H9 (cell line): ENCODE data around the gene SLC12A1. TPM values are rescaled to one million over a fixed set of nuclear protein-coding genes. Genes with fewer than 3 reads are reported as not detected.
A peak's percentile ranks its signal among the peaks of the same experiment; 100 is the strongest.

Source experiments
- DNase-seq: peaks from one replicate; pipeline ENCODE4 v3.0.0-alpha.2; 2017
- H2AFZ ChIP-seq: one replicate; pipeline ENCODE4 v1.6.1; 2013; ENCODE audit warnings: mild to moderate bottlenecking, low read length, control low read depth, moderate library complexity
- H2AK5ac ChIP-seq: 2 replicates; pipeline ENCODE4 v1.6.1; 2013; ENCODE audit warnings: low read length, control low read depth, mixed read lengths; ENCODE audit not compliant: insufficient read length
- H2BK120ac ChIP-seq: one replicate; pipeline ENCODE4 v1.6.1; 2013; ENCODE audit warnings: low read depth, mild to moderate bottlenecking, low read length, control low read depth, inconsistent platforms; ENCODE audit not compliant: poor library complexity, severe bottlenecking
- H2BK12ac ChIP-seq: 2 replicates; pipeline ENCODE4 v1.6.1; 2013; ENCODE audit warnings: low read length, control low read depth, mixed read lengths, low read depth; ENCODE audit not compliant: insufficient read length
- H2BK15ac ChIP-seq: 2 replicates; pipeline ENCODE4 v1.6.1; 2013; ENCODE audit warnings: low read depth, low read length, control low read depth
- H2BK20ac ChIP-seq: one replicate; pipeline ENCODE4 v1.6.1; 2013; ENCODE audit warnings: low read depth, mild to moderate bottlenecking, low read length, control low read depth, inconsistent platforms; ENCODE audit not compliant: poor library complexity, severe bottlenecking
- H2BK5ac ChIP-seq: 2 replicates; pipeline ENCODE4 v1.6.1; 2013; ENCODE audit warnings: low read length, control low read depth, mixed read lengths; ENCODE audit not compliant: insufficient read length
- H3K14ac ChIP-seq: 2 replicates; pipeline ENCODE4 v1.6.1; 2013; ENCODE audit warnings: low read length, control low read depth; ENCODE audit not compliant: insufficient read depth
- H3K18ac ChIP-seq: 2 replicates; pipeline ENCODE4 v1.6.1; 2013; ENCODE audit warnings: low read depth, mild to moderate bottlenecking, mixed read lengths, low read length, control low read depth; ENCODE audit not compliant: insufficient read length
- H3K23ac ChIP-seq: 2 replicates; pipeline ENCODE4 v1.6.1; 2013; ENCODE audit warnings: low read length, control low read depth, mixed read lengths, low read depth; ENCODE audit not compliant: insufficient read length
- H3K23me2 ChIP-seq: 2 replicates; pipeline ENCODE4 v1.6.1; 2013; ENCODE audit warnings: low read depth, mild to moderate bottlenecking, mixed read lengths, low read length, control low read depth; ENCODE audit not compliant: insufficient read length, poor library complexity, severe bottlenecking
- H3K27ac ChIP-seq: 2 replicates; pipeline ENCODE4 v1.5.1; 2013; ENCODE audit warnings: low read length, control low read depth, mixed read lengths, low read depth; ENCODE audit not compliant: insufficient read length
- H3K27me3 ChIP-seq: 2 replicates; pipeline ENCODE4 v1.6.1; 2013; ENCODE audit warnings: low read length, control low read depth, inconsistent platforms; ENCODE audit not compliant: insufficient read depth
- H3K4ac ChIP-seq: 2 replicates; pipeline ENCODE4 v1.6.1; 2013; ENCODE audit warnings: low read depth, mild to moderate bottlenecking, control low read depth, inconsistent platforms, low read length, moderate library complexity
- H3K4me1 ChIP-seq: 2 replicates; pipeline ENCODE4 v1.6.1; 2013; ENCODE audit warnings: low read length, control low read depth, inconsistent platforms; ENCODE audit not compliant: insufficient read depth
- H3K4me2 ChIP-seq: 2 replicates; pipeline ENCODE4 v1.6.1; 2013; ENCODE audit warnings: low read length, control low read depth, mixed read lengths; ENCODE audit not compliant: insufficient read length, insufficient read depth
- H3K56ac ChIP-seq: 2 replicates; pipeline ENCODE4 v1.6.1; 2013; ENCODE audit warnings: low read depth, mild to moderate bottlenecking, mixed read lengths, low read length, control low read depth; ENCODE audit not compliant: insufficient read length
- H3K79me1 ChIP-seq: 2 replicates; pipeline ENCODE4 v1.6.1; 2013; ENCODE audit warnings: low read depth, mild to moderate bottlenecking, moderate library complexity, low read length, control low read depth, inconsistent platforms; ENCODE audit not compliant: insufficient read depth, poor library complexity, severe bottlenecking
- H3K79me2 ChIP-seq: 2 replicates; pipeline ENCODE4 v1.6.1; 2013; ENCODE audit warnings: low read length, control low read depth, inconsistent platforms; ENCODE audit not compliant: insufficient read depth
- H3K9ac ChIP-seq: 2 replicates; pipeline ENCODE4 v1.6.1; 2013; ENCODE audit warnings: low read length, control low read depth, mixed read lengths; ENCODE audit not compliant: insufficient read length; ENCODE audit errors: extremely low read depth
- H3K9me3 ChIP-seq: one replicate; pipeline ENCODE4 v1.6.1; 2013; ENCODE audit warnings: low read depth, low read length, inconsistent platforms; ENCODE audit not compliant: control insufficient read depth
- H3T11ph ChIP-seq: one replicate; pipeline ENCODE4 v1.6.1; 2013; ENCODE audit warnings: mild to moderate bottlenecking, low read length, control low read depth, inconsistent platforms
- H4K20me1 ChIP-seq: one replicate; pipeline ENCODE4 v1.6.1; 2013; ENCODE audit not compliant: control insufficient read depth, insufficient read length, insufficient read depth
- H4K5ac ChIP-seq: 2 replicates; pipeline ENCODE4 v1.6.1; 2013; ENCODE audit warnings: low read depth, mild to moderate bottlenecking, mixed read lengths, low read length, control low read depth; ENCODE audit not compliant: insufficient read length
- H4K8ac ChIP-seq: replicated peaks from 2 replicates; pipeline ENCODE4 v1.6.1; 2013; ENCODE audit warnings: low read length, control low read depth, mixed read lengths, low read depth; ENCODE audit not compliant: insufficient read length
- H4K91ac ChIP-seq: 2 replicates; pipeline ENCODE4 v1.6.1; 2013; ENCODE audit warnings: low read depth, mild to moderate bottlenecking, moderate library complexity, mixed read lengths, low read length, control low read depth; ENCODE audit not compliant: insufficient read length
- H3K27ac Mint-ChIP-seq, 3 experiments: 2 replicates in 2 of 3; 3 replicates in 1 of 3; pipeline ENCODE4 v1.8.0; 2020 to 2021; ENCODE audit warnings: mixed read lengths in 3 of 3, mild to moderate bottlenecking in 1 of 3, moderate library complexity in 1 of 3
- H3K27me3 Mint-ChIP-seq: 2 replicates; pipeline ENCODE4 v1.8.0; 2021; ENCODE audit warnings: low read depth, mild to moderate bottlenecking, moderate library complexity, mixed read lengths
- H3K36me3 Mint-ChIP-seq, 3 experiments: 2 replicates in 2 of 3; 3 replicates in 1 of 3; pipeline ENCODE4 v1.8.0; 2020 to 2021; ENCODE audit warnings: low read depth in 3 of 3, mixed read lengths in 3 of 3; ENCODE audit not compliant: insufficient read depth in 1 of 3
- H3K4me1 Mint-ChIP-seq, 2 experiments: 2 replicates each; pipeline ENCODE4 v1.8.0; 2020; ENCODE audit warnings: mixed read lengths in 2 of 2
- H3K4me3 Mint-ChIP-seq, 2 experiments: 2 replicates in 1 of 2; 3 replicates in 1 of 2; pipeline ENCODE4 v1.8.0; 2020 to 2021; ENCODE audit warnings: mild to moderate bottlenecking in 2 of 2, mixed read lengths in 2 of 2, moderate library complexity in 1 of 2
- H3K9me3 Mint-ChIP-seq, 2 experiments: 2 replicates in 1 of 2; 3 replicates in 1 of 2; pipeline ENCODE4 v1.8.0; 2020; ENCODE audit warnings: mild to moderate bottlenecking in 2 of 2, mixed read lengths in 2 of 2, moderate library complexity in 1 of 2
- WGBS: extraction: QIAGEN DNeasy Blood & Tissue Kit; methylation state at CpG from one replicate; pipeline ENCODE4 v1.1.7; 2013; ENCODE audit warnings: missing lambda C conversion rate, low lambda C conversion rate, mixed read lengths; ENCODE audit not compliant: insufficient read length; ENCODE audit errors: extremely low coverage; 5-methylcytosine and 5-hydroxymethylcytosine counted together
- total RNA-seq: library from RNA; stranded (reverse); gene quantifications from 2 replicates; pipeline ENCODE4 v1.2.1, GENCODE V29; 2021
- TF ChIP-seq, protein P1 (sequence below): fragments of 200-600 bp; sonication (generic); conservative IDR thresholded peaks from 3 replicates; pipeline ENCODE4 v1.8.0; 2021; ENCODE audit warnings: antibody characterized with exemption, mild to moderate bottlenecking

Gene SLC12A1
- total RNA-seq, 1 experiment from 2014 or later = 0.07 TPM

DNA sequence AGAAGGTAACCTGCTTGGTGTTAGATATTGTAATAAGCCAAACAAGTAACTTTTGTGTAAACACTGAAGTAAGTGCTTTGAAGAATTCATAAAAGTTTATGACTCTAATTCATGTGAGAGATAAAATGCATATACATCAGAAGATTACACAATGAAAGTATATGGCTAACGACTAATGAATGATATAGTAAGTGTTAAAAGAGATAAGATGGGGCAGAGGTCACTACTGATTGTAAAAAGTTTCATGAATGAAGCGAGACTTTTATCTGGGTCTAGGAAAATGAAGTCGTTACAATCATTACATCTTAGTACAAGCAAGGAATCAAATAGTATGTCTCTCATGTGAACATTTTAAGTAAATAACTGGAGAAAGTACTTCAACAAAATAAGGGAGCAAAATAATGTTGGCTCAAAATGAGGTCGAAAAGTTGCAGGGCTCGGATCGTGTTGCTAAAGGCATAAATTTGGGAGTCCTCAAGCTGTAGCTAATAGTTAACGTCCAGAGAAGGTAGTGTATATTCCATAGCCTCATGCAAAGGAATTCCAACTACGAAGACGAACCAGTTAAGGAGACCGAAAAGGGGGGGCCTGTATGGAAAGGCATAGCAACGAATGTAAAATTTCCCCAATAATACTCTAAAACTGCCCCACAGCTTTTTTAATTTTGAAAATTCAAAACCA is 124.1 kb downstream of the SLC12A1 start:
- peak overlapping the region; percentile 79 for H3K9ac ChIP-seq
- H3K18ac ChIP-seq = no peak overlapping the region
- no peak overlapping the region for H2AK5ac ChIP-seq
- no peaks in the 10 kb centered on the region for H3K4me1 ChIP-seq
- TF ChIP-seq, protein P1, sequence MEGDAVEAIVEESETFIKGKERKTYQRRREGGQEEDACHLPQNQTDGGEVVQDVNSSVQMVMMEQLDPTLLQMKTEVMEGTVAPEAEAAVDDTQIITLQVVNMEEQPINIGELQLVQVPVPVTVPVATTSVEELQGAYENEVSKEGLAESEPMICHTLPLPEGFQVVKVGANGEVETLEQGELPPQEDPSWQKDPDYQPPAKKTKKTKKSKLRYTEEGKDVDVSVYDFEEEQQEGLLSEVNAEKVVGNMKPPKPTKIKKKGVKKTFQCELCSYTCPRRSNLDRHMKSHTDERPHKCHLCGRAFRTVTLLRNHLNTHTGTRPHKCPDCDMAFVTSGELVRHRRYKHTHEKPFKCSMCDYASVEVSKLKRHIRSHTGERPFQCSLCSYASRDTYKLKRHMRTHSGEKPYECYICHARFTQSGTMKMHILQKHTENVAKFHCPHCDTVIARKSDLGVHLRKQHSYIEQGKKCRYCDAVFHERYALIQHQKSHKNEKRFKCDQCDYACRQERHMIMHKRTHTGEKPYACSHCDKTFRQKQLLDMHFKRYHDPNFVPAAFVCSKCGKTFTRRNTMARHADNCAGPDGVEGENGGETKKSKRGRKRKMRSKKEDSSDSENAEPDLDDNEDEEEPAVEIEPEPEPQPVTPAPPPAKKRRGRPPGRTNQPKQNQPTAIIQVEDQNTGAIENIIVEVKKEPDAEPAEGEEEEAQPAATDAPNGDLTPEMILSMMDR = no peak
- no peak overlapping the region for H3K27ac ChIP-seq
- no peak overlapping the region for H3K14ac ChIP-seq
- peak overlapping the region; percentile 95 for H3K4me2 ChIP-seq
- H3K4ac ChIP-seq = no peak overlapping the region
- peaks cover 23 to 32% of the 10 kb centered on the region in 2 experiments for H3K4me1 Mint-ChIP-seq
- WGBS = no CpG with 5 or more reads among the region's 11 CpGs
- no peak overlapping the region for H4K8ac ChIP-seq
- no peak overlapping the region for H2AFZ ChIP-seq
- DNase-seq = no peak
- H3K9me3 ChIP-seq = no peaks in the 10 kb centered on the region
- peak overlapping the region; percentile 96 to 98 for H3K4me3 Mint-ChIP-seq
- H4K5ac ChIP-seq = no peak overlapping the region
- no peak overlapping the region for H3T11ph ChIP-seq
- H3K23me2 ChIP-seq = peaks cover 14% of the 10 kb centered on the region
- no peak overlapping the region for H2BK5ac ChIP-seq
- H3K27me3 ChIP-seq = no peaks in the 10 kb centered on the region
- no peaks in the 10 kb centered on the region; the same call in 1 of the 2 replicates for H3K79me2 ChIP-seq
- no peak overlapping the region for H3K56ac ChIP-seq
- no peak overlapping the region for H2BK12ac ChIP-seq
- H2BK120ac ChIP-seq = no peak overlapping the region
- H3K23ac ChIP-seq = no peak overlapping the region
- peak overlapping the region in 2 of 3 experiments; percentile 18 to 95; a peak in 3 of 7 replicates for H3K27ac Mint-ChIP-seq
- H2BK15ac ChIP-seq = no peak overlapping the region
- peaks cover 5 to 21% (median 11%) of the 10 kb centered on the region in 3 experiments; a peak in 6 of 7 replicates for H3K36me3 Mint-ChIP-seq
- H4K20me1 ChIP-seq = no peaks in the 10 kb centered on the region
- H3K79me1 ChIP-seq = no peaks in the 10 kb centered on the region
- no peak overlapping the region for H2BK20ac ChIP-seq
- no peaks in the 10 kb centered on the region for H3K27me3 Mint-ChIP-seq
- H4K91ac ChIP-seq = no peak overlapping the region
- no peaks in the 10 kb centered on the region for H3K9me3 Mint-ChIP-seq
